Fibroblast of lung (primary cell): Measurements from ENCODE around the gene FAM114A1. TPM values are rescaled to one million over a fixed set of nuclear protein-coding genes. Genes with fewer than 3 reads are reported as not detected.
"Not testable (repeated sequence)": the region's sequence is repeated elsewhere in the genome, so short reads cannot be mapped to it uniquely, and the experiment has no call there.

Experiments
- DNase-seq, 2 donors: peaks; one replicate each; pipeline versions ENCODE4 v3.0.0 to v3.0.0-alpha.2; 2010; ENCODE audit warnings: low read depth in 2 of 2
- H2AFZ ChIP-seq: 2 replicates; pipeline ENCODE4 v1.5.1; 2012; ENCODE audit warnings: low read length, control low read depth, inconsistent platforms
- H3K27ac ChIP-seq: 2 replicates; pipeline ENCODE4 v1.5.1; 2011; ENCODE audit warnings: low read length, control low read depth; ENCODE audit not compliant: insufficient read depth
- H3K27me3 ChIP-seq: 2 replicates; pipeline ENCODE4 v1.5.1; 2011; ENCODE audit warnings: mild to moderate bottlenecking, low read length; ENCODE audit not compliant: control insufficient read depth, insufficient read depth
- H3K36me3 ChIP-seq: 2 replicates; pipeline ENCODE4 v1.5.1; 2011; ENCODE audit warnings: low read length; ENCODE audit not compliant: control insufficient read depth, insufficient read depth
- H3K4me1 ChIP-seq: 2 replicates; pipeline ENCODE4 v1.5.1; 2011; ENCODE audit warnings: low read length; ENCODE audit not compliant: control insufficient read depth, insufficient read depth; ENCODE audit errors: extremely low read depth
- H3K4me2 ChIP-seq: 2 replicates; pipeline ENCODE4 v1.5.1; 2011; ENCODE audit warnings: low read length, control low read depth; ENCODE audit not compliant: insufficient read depth; ENCODE audit errors: extremely low read depth
- H3K4me3 ChIP-seq, 4 experiments: fragments of 200-600 bp in 1 of 4; sonication (generic) in 1 of 4; replicated peaks in 1 of 4; 2 replicates each; pipeline ENCODE4 v1.5.1; 2011 to 2016; ENCODE audit warnings: low read length in 4 of 4, low read depth in 3 of 4, mild to moderate bottlenecking in 3 of 4, control low read depth in 2 of 4, inconsistent platforms in 1 of 4, mixed read lengths in 1 of 4; ENCODE audit not compliant: insufficient read depth in 1 of 4; ENCODE audit errors: control extremely low read depth in 1 of 4
- H3K79me2 ChIP-seq: 2 replicates; pipeline ENCODE4 v1.5.1; 2012; ENCODE audit warnings: mild to moderate bottlenecking, low read length, inconsistent platforms; ENCODE audit not compliant: control insufficient read depth, insufficient read depth
- H3K9ac ChIP-seq: 2 replicates; pipeline ENCODE4 v1.5.1; 2011; ENCODE audit warnings: mild to moderate bottlenecking, low read length, control low read depth; ENCODE audit not compliant: insufficient read depth
- H3K9me3 ChIP-seq: 2 replicates; pipeline ENCODE4 v1.5.1; 2012; ENCODE audit warnings: low read depth, low read length; ENCODE audit not compliant: control insufficient read depth, insufficient read depth
- H4K20me1 ChIP-seq: 2 replicates; pipeline ENCODE4 v1.5.1; 2011; ENCODE audit warnings: low read length; ENCODE audit not compliant: control insufficient read depth, insufficient read depth; ENCODE audit errors: extremely low read depth
- EZH2 ChIP-seq: IDR thresholded peaks from 2 replicates; pipeline ENCODE4 v1.5.1; 2012; ENCODE audit warnings: low read length, control low read depth, mild to moderate bottlenecking; ENCODE audit errors: missing control alignments
- polyA plus RNA-seq, 2 donors: library from polyadenylated mRNA; depleted of rRNA in 1 of 2; stranded (reverse) in 1 of 2; unstranded in 1 of 2; fragments of >200 nt; gene quantifications; 2 replicates each; pipeline ENCODE4 v1.2.1, GENCODE V29; 2011 to 2012; ENCODE audit warnings: missing spikeins in 1 of 2
- total RNA-seq: library from RNA; depleted of rRNA; stranded (reverse); fragments of >200 nt; gene quantifications from 2 replicates; pipeline ENCODE4 v1.2.1, GENCODE V29; 2014
- TF ChIP-seq, protein P1 (sequence below), 2 donors: IDR thresholded peaks in 1 of 2; conservative IDR thresholded peaks in 1 of 2; 1 replicate in 1 of 2; 2 replicates in 1 of 2; pipeline ENCODE4 v1.5.1; 2011 to 2012; ENCODE audit warnings: low read length in 2 of 2, control low read depth in 1 of 2, inconsistent platforms in 1 of 2, low read depth in 1 of 2, mild to moderate bottlenecking in 1 of 2

Gene FAM114A1
- total and polyA plus RNA-seq, 2 donors (not counting 1 experiment from before 2014, with no cell fraction given) = 296 to 402 TPM

DNA sequence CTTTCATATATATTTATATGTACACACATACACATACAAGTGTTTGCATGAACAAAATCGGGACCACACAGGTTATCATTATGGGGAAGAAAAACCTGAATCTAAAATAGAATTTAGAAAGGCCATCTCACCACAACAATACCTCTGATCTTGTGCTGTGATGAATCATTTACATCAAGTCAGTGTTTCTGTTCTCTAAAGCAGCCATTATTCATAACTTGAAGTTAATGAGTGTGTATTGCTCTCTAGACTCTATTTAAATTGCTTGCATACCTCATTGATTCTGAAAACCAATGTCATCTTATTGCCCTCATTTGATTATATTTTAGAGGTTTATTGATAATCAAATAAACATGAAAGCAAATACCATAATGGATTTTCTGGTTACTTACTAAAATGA is 71.6 kb downstream of the FAM114A1 start:
- no peak for DNase-seq
- Histone ChIP-seq H3K79me2 (no peaks in the 10 kb centered on the region), H3K27ac (no peak overlapping the region), H3K4me3 (no peak overlapping the region), H3K9me3 (no peaks in the 10 kb centered on the region), H2AFZ (no peak overlapping the region), H3K9ac (no peak overlapping the region), H3K4me2 (no peak overlapping the region), H3K27me3 (no peaks in the 10 kb centered on the region), H3K4me1 (peaks cover 2% of the 10 kb centered on the region), H3K36me3 (peaks cover 13% of the 10 kb centered on the region), H4K20me1 (no peaks in the 10 kb centered on the region)
- TF ChIP-seq, protein P1, sequence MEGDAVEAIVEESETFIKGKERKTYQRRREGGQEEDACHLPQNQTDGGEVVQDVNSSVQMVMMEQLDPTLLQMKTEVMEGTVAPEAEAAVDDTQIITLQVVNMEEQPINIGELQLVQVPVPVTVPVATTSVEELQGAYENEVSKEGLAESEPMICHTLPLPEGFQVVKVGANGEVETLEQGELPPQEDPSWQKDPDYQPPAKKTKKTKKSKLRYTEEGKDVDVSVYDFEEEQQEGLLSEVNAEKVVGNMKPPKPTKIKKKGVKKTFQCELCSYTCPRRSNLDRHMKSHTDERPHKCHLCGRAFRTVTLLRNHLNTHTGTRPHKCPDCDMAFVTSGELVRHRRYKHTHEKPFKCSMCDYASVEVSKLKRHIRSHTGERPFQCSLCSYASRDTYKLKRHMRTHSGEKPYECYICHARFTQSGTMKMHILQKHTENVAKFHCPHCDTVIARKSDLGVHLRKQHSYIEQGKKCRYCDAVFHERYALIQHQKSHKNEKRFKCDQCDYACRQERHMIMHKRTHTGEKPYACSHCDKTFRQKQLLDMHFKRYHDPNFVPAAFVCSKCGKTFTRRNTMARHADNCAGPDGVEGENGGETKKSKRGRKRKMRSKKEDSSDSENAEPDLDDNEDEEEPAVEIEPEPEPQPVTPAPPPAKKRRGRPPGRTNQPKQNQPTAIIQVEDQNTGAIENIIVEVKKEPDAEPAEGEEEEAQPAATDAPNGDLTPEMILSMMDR (conservative IDR thresholded peaks at IDR 0.05 in 1 of 2, IDR thresholded peaks at IDR 0.05 in 1 of 2; ENCODE audit: low read depth in 1 of 2, low read length in 2 of 2) = no peak
- no peak for TF ChIP-seq EZH2

DNA sequence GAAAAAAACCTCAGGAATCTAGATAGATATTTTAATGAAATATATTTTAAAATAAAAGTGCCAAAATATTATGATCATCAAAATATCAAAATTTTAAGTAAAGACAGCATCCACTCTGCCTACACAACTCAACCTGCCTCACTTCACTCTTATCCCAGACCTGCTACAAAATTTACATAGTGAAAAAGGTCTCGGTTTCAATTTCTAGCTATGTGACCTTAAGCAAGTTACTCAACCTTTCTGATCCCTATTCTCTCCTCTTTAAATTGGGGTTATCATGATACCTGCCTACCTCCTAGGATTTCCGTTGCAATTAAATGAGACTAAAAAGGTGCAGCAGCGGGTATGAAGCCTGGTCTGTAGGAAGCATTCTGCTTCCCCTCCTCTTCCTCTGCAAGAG is 72.9 kb downstream of the FAM114A1 start:
- H3K4me1 ChIP-seq = peaks cover 2% of the 10 kb centered on the region
- no peaks in the 10 kb centered on the region for H3K27me3 ChIP-seq
- TF ChIP-seq EZH2 = no peak
- TF ChIP-seq, protein P1 (conservative IDR thresholded peaks at IDR 0.05 in 1 of 2, IDR thresholded peaks at IDR 0.05 in 1 of 2; ENCODE audit: low read depth in 1 of 2, low read length in 2 of 2) = no peak
- H3K36me3 ChIP-seq = peaks cover 17% of the 10 kb centered on the region
- no peaks in the 10 kb centered on the region for H3K79me2 ChIP-seq
- no peaks in the 10 kb centered on the region for H4K20me1 ChIP-seq
- H3K4me2 ChIP-seq = no peak overlapping the region
- no peak overlapping the region for H3K9ac ChIP-seq
- no peak overlapping the region for H3K27ac ChIP-seq
- no peak for DNase-seq
- H2AFZ ChIP-seq = no peak overlapping the region
- H3K4me3 ChIP-seq = no peak overlapping the region
- no peaks in the 10 kb centered on the region for H3K9me3 ChIP-seq

GRCh38 chr4:38941906-38942305 is 74.3 kb downstream of the FAM114A1 start:
- not testable (repeated sequence) for H3K27me3 ChIP-seq, H4K20me1 ChIP-seq, H3K27ac ChIP-seq, H3K9ac ChIP-seq, H2AFZ ChIP-seq, H3K4me2 ChIP-seq, H3K4me1 ChIP-seq, H3K4me3 ChIP-seq, H3K79me2 ChIP-seq, H3K9me3 ChIP-seq
- peaks cover 17% of the 10 kb centered on the region for H3K36me3 ChIP-seq
- peak; percentile 47 to 62 for DNase-seq
